Endothelial cell of umbilical vein (primary cell): ENCODE results near the gene GSE1. TPM values are rescaled to one million over a fixed set of nuclear protein-coding genes. Genes with fewer than 3 reads are reported as not detected.

Experiments used
- BruUV-seq: library from RNA; stranded (reverse); fragments of 400-500 nt; replicated peaks from 2 replicates; lab custom pipeline; 2021; lab: Mats Ljungman, UMichigan
- CTCF ChIA-PET: fragments of 300-600, 350-600 bp; sonication (Branson Sonifier 250); formaldehyde crosslinking; loops from one replicate; lab custom pipeline; 2021; ENCODE audit warnings: antibody characterized with exemption, inconsistent platforms; lab: Charles Lee
- POLR2A ChIA-PET: fragments of 300-600, 350-600 bp; sonication (Branson Sonifier 250); formaldehyde crosslinking; loops from one replicate; lab custom pipeline; 2021; ENCODE audit warnings: antibody characterized with exemption, inconsistent platforms; lab: Charles Lee
- DNase-seq: peaks from one replicate; pipeline ENCODE4 v3.0.0-alpha.2; 2011; ENCODE audit warnings: low read depth, low spot score
- FAIRE-seq: peaks from 2 replicates; lab custom pipeline; 2011; peaks lifted over from hg19 to GRCh38; lab: Jason Lieb, UNC
- H2AFZ ChIP-seq: 2 replicates; pipeline ENCODE4 v1.6.0; 2012; ENCODE audit warnings: low read depth, low read length, control low read depth, inconsistent platforms
- H3K27ac ChIP-seq: 2 replicates; pipeline ENCODE4 v1.5.1; 2011; ENCODE audit warnings: low read depth, mild to moderate bottlenecking, control low read depth, low read length, moderate library complexity; ENCODE audit not compliant: insufficient read depth
- H3K27me3 ChIP-seq, 2 experiments: 2 replicates each; pipeline versions ENCODE4 v1.6.0 to v1.6.1; 2011; ENCODE audit warnings: low read length in 2 of 2, mixed read lengths in 1 of 2; ENCODE audit not compliant: control insufficient read depth in 2 of 2, insufficient read depth in 2 of 2
- H3K36me3 ChIP-seq, 2 experiments: 2 replicates in 1 of 2; 3 replicates in 1 of 2; pipeline ENCODE4 v1.5.1; 2011; ENCODE audit warnings: low read length in 2 of 2, mild to moderate bottlenecking in 1 of 2, moderate library complexity in 1 of 2; ENCODE audit not compliant: control insufficient read depth in 2 of 2, insufficient read depth in 2 of 2; ENCODE audit errors: extremely low read depth in 1 of 2
- H3K4me1 ChIP-seq: 3 replicates; pipeline ENCODE4 v1.5.1; 2011; ENCODE audit warnings: mild to moderate bottlenecking, low read length; ENCODE audit not compliant: control insufficient read depth, insufficient read depth; ENCODE audit errors: extremely low read depth
- H3K4me2 ChIP-seq: 2 replicates; pipeline ENCODE4 v1.6.1; 2011; ENCODE audit warnings: low read length, control low read depth, mixed read lengths; ENCODE audit not compliant: insufficient read depth
- H3K4me3 ChIP-seq, 3 experiments: fragments of 200-600 bp in 1 of 3; sonication (generic), shearing (Covaris generic) in 1 of 3; replicated peaks in 1 of 3; 2 replicates each; pipeline ENCODE4 v1.5.1; 2011 to 2016; ENCODE audit warnings: control low read depth in 3 of 3, low read length in 3 of 3, mild to moderate bottlenecking in 2 of 3, inconsistent platforms in 1 of 3, low read depth in 1 of 3, moderate library complexity in 1 of 3; ENCODE audit not compliant: insufficient read depth in 1 of 3
- H3K79me2 ChIP-seq: 2 replicates; pipeline ENCODE4 v1.6.0; 2012; ENCODE audit warnings: low read length, inconsistent platforms; ENCODE audit not compliant: control insufficient read depth, insufficient read depth
- H3K9ac ChIP-seq: replicated peaks from 2 replicates; pipeline ENCODE3; 2011; ENCODE audit warnings: low read length, control low read depth; ENCODE audit not compliant: insufficient read depth; ENCODE audit errors: extremely low read depth
- H3K9me1 ChIP-seq: replicated peaks from 3 replicates; pipeline ENCODE4 v1.6.0; 2011; ENCODE audit warnings: mild to moderate bottlenecking, low read length; ENCODE audit not compliant: control insufficient read depth, insufficient read depth; ENCODE audit errors: extremely low read depth
- H3K9me3 ChIP-seq: replicated peaks from 2 replicates; pipeline ENCODE4 v1.5.1; 2012; ENCODE audit warnings: low read length, inconsistent platforms; ENCODE audit not compliant: control insufficient read depth, insufficient read depth
- H4K20me1 ChIP-seq: replicated peaks from 2 replicates; pipeline ENCODE3; 2011; ENCODE audit warnings: mild to moderate bottlenecking, low read length; ENCODE audit not compliant: control insufficient read depth, insufficient read depth; ENCODE audit errors: extremely low read depth
- EZH2 ChIP-seq: IDR thresholded peaks from 2 replicates; pipeline ENCODE4 v1.6.1; 2012; ENCODE audit warnings: borderline replicate concordance, low read depth, mild to moderate bottlenecking, moderate library complexity, low read length, inconsistent platforms; ENCODE audit not compliant: severe bottlenecking
- FOS ChIP-seq: IDR thresholded peaks from 2 replicates; pipeline ENCODE4 v1.6.1; 2011; ENCODE audit warnings: mild to moderate bottlenecking, low read length, moderate library complexity, borderline replicate concordance; ENCODE audit not compliant: insufficient read depth
- GATA2 ChIP-seq: IDR thresholded peaks from 2 replicates; pipeline ENCODE4 v1.7.0; 2011; ENCODE audit warnings: low read depth, mild to moderate bottlenecking, moderate library complexity, mixed read lengths, low read length; ENCODE audit not compliant: insufficient read length, insufficient read depth
- JUN ChIP-seq: IDR thresholded peaks from 2 replicates; pipeline ENCODE4 v1.6.1; 2011; ENCODE audit warnings: borderline replicate concordance, low read depth; ENCODE audit not compliant: insufficient read length, insufficient read depth
- MAX ChIP-seq: IDR thresholded peaks from 2 replicates; pipeline ENCODE4 v1.6.1; 2011; ENCODE audit not compliant: insufficient read depth, insufficient read length
- MYC ChIP-seq: IDR thresholded peaks from one replicate; pipeline ENCODE4 v1.6.1; 2011; ENCODE audit warnings: mild to moderate bottlenecking, low read depth, low read length
- POLR2A ChIP-seq: IDR thresholded peaks from 2 replicates; pipeline ENCODE4 v1.6.1; 2012; ENCODE audit warnings: low read depth, mild to moderate bottlenecking, control low read depth, low read length
- POLR2AphosphoS5 ChIP-seq: IDR thresholded peaks from 2 replicates; pipeline ENCODE4 v1.6.1; 2012; ENCODE audit warnings: low read depth, mild to moderate bottlenecking, control low read depth, low read length, moderate library complexity; ENCODE audit not compliant: insufficient read depth
- dilution Hi-C: fragments of 300-500 bp; cut with MboI; formaldehyde crosslinking; loops from one replicate; pipeline ENCODE4 v1.15.0; 2019; ENCODE audit warnings: low sequenced_read_pairs; ENCODE audit not compliant: extremely low pct_ligation_motif_present
- intact Hi-C: fragments of 100-400 bp; cut with micrococcal nuclease; formaldehyde crosslinking; loops from one replicate; pipeline ENCODE4 v1.10.0; 2022
- polyA plus RNA-seq, 4 experiments: library from polyadenylated mRNA; depleted of rRNA in 3 of 4; stranded (reverse) in 3 of 4; unstranded in 1 of 4; fragments of >200 nt; gene quantifications; 2 replicates each; pipeline versions ENCODE4 v1.2.1 to v1.2.3, GENCODE V29; 2011 to 2012; ENCODE audit warnings: missing spikeins in 1 of 4
- total RNA-seq: library from RNA; stranded (reverse); gene quantifications from 2 replicates; pipeline ENCODE4 v1.2.3, GENCODE V29; 2021
- TF ChIP-seq, protein P1 (sequence below), 2 donors: IDR thresholded peaks; 1 replicate in 1 of 2; 2 replicates in 1 of 2; pipeline ENCODE4 v1.5.1; 2011; ENCODE audit warnings: low read length in 2 of 2, mild to moderate bottlenecking in 2 of 2, moderate library complexity in 2 of 2, control low read depth in 1 of 2, inconsistent platforms in 1 of 2, low read depth in 1 of 2; ENCODE audit not compliant: insufficient read depth in 1 of 2; ENCODE audit errors: extremely low read depth in 1 of 2

Gene GSE1
- total and polyA plus RNA-seq, 2 donors (not counting 3 experiments of a cell fraction or from before 2014, with no cell fraction given) = 4.2 to 18.3 TPM

- FAIRE-seq (no peak), DNase-seq (no peak)
- no peak overlapping the region for H3K4me2 ChIP-seq
- H3K4me1 ChIP-seq = no peaks in the 10 kb centered on the region
- no peaks in the 10 kb centered on the region for H3K36me3 ChIP-seq
- intact Hi-C loops = no loop called here
- no peak overlapping the region for H3K27ac ChIP-seq
- H3K9me3 ChIP-seq = no peaks in the 10 kb centered on the region
- POLR2A ChIA-PET = no interaction called here
- no peaks in the 10 kb centered on the region for H3K79me2 ChIP-seq
- no TSS peak for BruUV-seq
- no peaks in the 10 kb centered on the region for H3K9me1 ChIP-seq
- CTCF ChIA-PET = interaction anchor here (1.0 to 5.7 kb wide), 2 partner anchors 8 to 11 kb away, joined by 3 to 32 read pairs; no protein-coding TSS in a partner anchor
- no peak overlapping the region for H2AFZ ChIP-seq
- H4K20me1 ChIP-seq = no peaks in the 10 kb centered on the region
- no peak overlapping the region for H3K4me3 ChIP-seq
- H3K27me3 ChIP-seq = no peaks in the 10 kb centered on the region
- dilution Hi-C loops = no loop called here
- TF ChIP-seq JUN (no peak), EZH2 (no peak), FOS (no peak), POLR2AphosphoS5 (no peak), MAX (no peak), MYC (no peak), POLR2A (no peak), GATA2 (no peak)
- TF ChIP-seq, protein P1, sequence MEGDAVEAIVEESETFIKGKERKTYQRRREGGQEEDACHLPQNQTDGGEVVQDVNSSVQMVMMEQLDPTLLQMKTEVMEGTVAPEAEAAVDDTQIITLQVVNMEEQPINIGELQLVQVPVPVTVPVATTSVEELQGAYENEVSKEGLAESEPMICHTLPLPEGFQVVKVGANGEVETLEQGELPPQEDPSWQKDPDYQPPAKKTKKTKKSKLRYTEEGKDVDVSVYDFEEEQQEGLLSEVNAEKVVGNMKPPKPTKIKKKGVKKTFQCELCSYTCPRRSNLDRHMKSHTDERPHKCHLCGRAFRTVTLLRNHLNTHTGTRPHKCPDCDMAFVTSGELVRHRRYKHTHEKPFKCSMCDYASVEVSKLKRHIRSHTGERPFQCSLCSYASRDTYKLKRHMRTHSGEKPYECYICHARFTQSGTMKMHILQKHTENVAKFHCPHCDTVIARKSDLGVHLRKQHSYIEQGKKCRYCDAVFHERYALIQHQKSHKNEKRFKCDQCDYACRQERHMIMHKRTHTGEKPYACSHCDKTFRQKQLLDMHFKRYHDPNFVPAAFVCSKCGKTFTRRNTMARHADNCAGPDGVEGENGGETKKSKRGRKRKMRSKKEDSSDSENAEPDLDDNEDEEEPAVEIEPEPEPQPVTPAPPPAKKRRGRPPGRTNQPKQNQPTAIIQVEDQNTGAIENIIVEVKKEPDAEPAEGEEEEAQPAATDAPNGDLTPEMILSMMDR (IDR thresholded peaks at IDR 0.05; ENCODE audit: extremely low read depth in 1 of 2, insufficient read depth in 1 of 2, low read depth in 1 of 2, low read length in 2 of 2) = no peak
- H3K9ac ChIP-seq = no peak overlapping the region
These were observed 14.6 kb downstream of the GSE1 start for GRCh38 chr16:85627526-85628264.
